Uterus (tissue), 2 donors: ENCODE results near the gene COA8.

Experiments
- CTCF ChIP-seq, 4 experiments: fragments of 200-600 bp in 2 of 4; fragments of 450-650 bp in 2 of 4; sonication (generic) in 2 of 4; IDR thresholded peaks; one replicate each; pipeline ENCODE4 v1.5.1; 2016 to 2019; ENCODE audit warnings: antibody characterized with exemption in 4 of 4, mild to moderate bottlenecking in 2 of 4, moderate library complexity in 1 of 4
- POLR2A ChIP-seq, 2 donors: fragments of 450-650 bp; IDR thresholded peaks; one replicate each; pipeline ENCODE4 v1.6.1; 2016; ENCODE audit warnings: antibody characterized with exemption in 2 of 2, mild to moderate bottlenecking in 1 of 2, moderate library complexity in 1 of 2

GRCh38 chr14:103568952-103569351 lies 6.2 kb downstream of the COA8 start:
- no peak for TF ChIP-seq POLR2A (IDR thresholded peaks at IDR 0.05)
- TF ChIP-seq CTCF (IDR thresholded peaks at IDR 0.05), result no peak
